ENCODE data around the gene SARDH. TPM values are rescaled to one million over a fixed set of nuclear protein-coding genes. Genes with fewer than 3 reads are reported as not detected.
A peak's percentile ranks its signal among the peaks of the same experiment; 100 is the strongest.

Gene SARDH
- total RNA-seq, 4 donors from 2014 or later, result 0.26 to 0.57 TPM; not detected in 2

DNA sequence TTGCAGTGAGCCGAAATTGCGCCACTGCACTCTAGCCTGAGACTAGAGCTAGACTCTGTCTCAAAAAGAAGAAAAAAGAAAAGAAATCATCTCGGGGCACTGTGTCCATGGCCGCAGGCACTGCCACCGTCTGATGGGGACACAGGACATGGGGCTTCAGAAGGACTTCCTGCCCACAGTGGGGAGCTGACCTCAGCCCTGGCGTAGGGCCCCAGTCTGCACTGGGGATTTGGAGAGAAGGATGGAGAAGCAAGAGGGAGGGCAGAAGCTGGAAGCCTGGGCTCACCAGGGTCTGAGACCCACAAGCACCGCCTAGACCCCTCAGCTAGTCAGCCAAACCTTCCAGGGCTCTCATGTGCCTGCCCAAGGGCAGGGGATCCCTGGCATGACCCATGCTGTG, 4.1 kb upstream of the SARDH start:
- WGBS, 2 donors, result 77 to 82% methylated on average over 6 to 7 of the region's 7 CpGs
- TF ChIP-seq POLR2A (IDR thresholded peaks at IDR 0.05), result no peak
- TF ChIP-seq, protein P1, sequence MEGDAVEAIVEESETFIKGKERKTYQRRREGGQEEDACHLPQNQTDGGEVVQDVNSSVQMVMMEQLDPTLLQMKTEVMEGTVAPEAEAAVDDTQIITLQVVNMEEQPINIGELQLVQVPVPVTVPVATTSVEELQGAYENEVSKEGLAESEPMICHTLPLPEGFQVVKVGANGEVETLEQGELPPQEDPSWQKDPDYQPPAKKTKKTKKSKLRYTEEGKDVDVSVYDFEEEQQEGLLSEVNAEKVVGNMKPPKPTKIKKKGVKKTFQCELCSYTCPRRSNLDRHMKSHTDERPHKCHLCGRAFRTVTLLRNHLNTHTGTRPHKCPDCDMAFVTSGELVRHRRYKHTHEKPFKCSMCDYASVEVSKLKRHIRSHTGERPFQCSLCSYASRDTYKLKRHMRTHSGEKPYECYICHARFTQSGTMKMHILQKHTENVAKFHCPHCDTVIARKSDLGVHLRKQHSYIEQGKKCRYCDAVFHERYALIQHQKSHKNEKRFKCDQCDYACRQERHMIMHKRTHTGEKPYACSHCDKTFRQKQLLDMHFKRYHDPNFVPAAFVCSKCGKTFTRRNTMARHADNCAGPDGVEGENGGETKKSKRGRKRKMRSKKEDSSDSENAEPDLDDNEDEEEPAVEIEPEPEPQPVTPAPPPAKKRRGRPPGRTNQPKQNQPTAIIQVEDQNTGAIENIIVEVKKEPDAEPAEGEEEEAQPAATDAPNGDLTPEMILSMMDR (IDR thresholded peaks at IDR 0.05), result no peak
- intact Hi-C loops (cut with DNase I), result no loop called here

DNA sequence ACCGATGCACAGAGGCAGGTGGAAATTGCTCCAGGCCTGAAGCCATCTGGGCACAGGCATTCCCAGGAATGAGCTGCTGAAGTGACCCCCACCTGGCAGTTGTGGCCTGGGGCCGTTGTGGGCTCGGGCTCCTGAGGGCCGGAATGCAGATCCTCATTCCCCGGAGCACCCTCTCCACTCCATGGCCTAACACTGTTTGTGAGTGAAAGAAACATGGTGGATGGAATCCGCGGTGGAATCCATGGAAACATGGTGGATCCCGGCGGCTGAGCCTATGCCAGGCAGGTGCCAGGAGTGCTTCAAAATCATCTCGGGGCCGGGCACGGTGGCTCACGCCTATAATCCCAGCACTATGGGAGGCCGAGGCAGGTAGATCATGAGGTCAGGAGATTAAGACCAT, 3.6 kb upstream of the SARDH start:
- DNase-seq, result no peak
- 93 to 95% methylated on average over 4 to 13 of the region's 14 CpGs for WGBS, 2 donors
- no peaks in the 10 kb centered on the region for H3K36me3 ChIP-seq
- TF ChIP-seq POLR2A (IDR thresholded peaks at IDR 0.05), result no peak
- TF ChIP-seq, protein P1 (IDR thresholded peaks at IDR 0.05), result no peak
- peaks cover 0 to 24% (median 0%) of the 10 kb centered on the region in 4 donors for H3K27me3 ChIP-seq
- no peaks in the 10 kb centered on the region for H3K9me3 ChIP-seq
- intact Hi-C loops (cut with DNase I), result no loop called here
- H3K27ac ChIP-seq, result no peak overlapping the region
- H3K4me1 ChIP-seq, result peaks cover 7 to 16% (median 9%) of the 10 kb centered on the region in 3 donors
- H3K4me3 ChIP-seq, result no peak overlapping the region

More for the DNA sequence above, 4.1 kb upstream of the SARDH start:
- Histone ChIP-seq H3K4me1 (peaks cover 7 to 16% (median 9%) of the 10 kb centered on the region in 3 donors), H3K4me3 (no peak overlapping the region), H3K27me3 (peaks cover 0 to 27% (median 0%) of the 10 kb centered on the region in 4 donors), H3K27ac (no peak overlapping the region), H3K36me3 (no peaks in the 10 kb centered on the region), H3K9me3 (no peaks in the 10 kb centered on the region)
- no peak for DNase-seq

DNA sequence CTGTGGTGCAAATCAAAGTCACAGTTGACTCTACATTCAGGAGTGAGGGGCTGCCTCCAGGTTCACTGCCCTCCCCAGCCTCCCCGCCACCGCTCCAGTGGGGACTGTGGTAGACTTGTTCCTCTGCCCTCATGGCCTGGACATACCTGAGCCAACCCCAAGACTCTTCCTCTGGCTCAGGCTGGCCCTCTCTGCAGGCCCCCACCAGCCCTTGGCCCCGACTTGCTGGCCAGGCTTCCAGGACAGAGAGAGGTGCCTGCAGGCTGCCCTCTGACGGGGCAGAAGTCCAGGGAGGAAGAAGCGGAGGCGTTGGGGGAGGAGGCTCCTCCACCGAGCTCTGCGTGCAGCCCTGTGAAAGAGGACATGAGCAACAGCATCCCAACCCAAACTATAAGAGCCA, 2.8 kb upstream of the SARDH start:
- DNase-seq, result no peak
- Histone ChIP-seq H3K4me1 (peaks cover 7 to 16% (median 9%) of the 10 kb centered on the region in 3 donors), H3K27ac (no peak overlapping the region), H3K9me3 (no peaks in the 10 kb centered on the region), H3K36me3 (no peaks in the 10 kb centered on the region), H3K27me3 (peaks cover 0 to 24% (median 0%) of the 10 kb centered on the region in 4 donors), H3K4me3 (no peak overlapping the region)
- TF ChIP-seq, protein P1 (IDR thresholded peaks at IDR 0.05), result no peak
- TF ChIP-seq POLR2A (IDR thresholded peaks at IDR 0.05), result no peak
- intact Hi-C loops (cut with DNase I), result no loop called here
- WGBS, 2 donors, result 100% methylated on average over 2 of the region's 8 CpGs; no CpG with 5 or more reads in 1 of the 2 donors

DNA sequence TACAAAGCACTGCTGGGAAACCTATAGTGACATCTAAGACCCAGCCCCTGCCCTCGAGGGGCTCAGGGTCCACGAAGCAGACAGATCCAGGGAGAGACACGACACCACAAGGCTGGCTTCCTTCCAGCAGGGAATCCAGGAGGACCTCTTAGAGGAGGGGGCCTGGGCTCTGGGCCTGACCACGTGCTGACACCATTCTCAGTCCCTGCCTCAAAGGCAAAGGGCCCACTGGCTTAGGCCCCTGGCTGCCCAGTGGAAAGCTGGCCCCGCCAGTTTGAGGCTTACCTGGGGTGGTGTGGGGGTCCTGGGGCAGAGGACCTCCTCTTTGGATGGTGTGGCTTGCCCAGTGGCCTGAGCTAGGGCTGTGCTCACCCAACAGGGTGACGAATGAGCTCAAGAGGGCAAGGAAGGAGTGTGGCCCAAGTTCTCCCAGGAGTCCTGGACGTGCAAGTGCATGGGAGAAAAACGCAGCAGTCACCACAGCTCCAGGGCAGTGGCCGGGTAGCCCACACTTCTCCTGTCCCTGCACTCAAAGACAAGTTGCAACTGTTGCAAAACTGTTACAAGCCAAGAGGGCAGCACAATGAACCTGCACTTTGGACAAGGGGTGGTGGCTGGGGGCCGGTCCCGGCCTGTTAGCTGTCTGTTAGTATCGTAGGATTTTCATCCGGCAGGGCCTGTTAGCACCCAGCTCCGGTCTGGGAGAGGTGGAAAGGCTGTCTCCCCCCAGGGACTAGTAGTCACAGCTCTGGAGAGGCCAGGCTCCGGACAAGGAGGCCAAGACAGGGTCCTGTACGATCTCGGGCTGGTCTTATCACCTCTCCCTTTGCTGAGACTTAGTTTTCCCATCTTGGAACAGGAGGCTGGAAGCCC, 1.5 kb upstream of the SARDH start:
- H3K4me1 ChIP-seq, result peaks cover 7 to 16% (median 9%) of the 10 kb centered on the region in 3 donors
- intact Hi-C loops (cut with DNase I), result loop anchor here (10.0 kb wide), 1 partner anchor 205 kb away; the partner anchor contains the start of gene ADAMTSL2
- DNase-seq, result no peak
- TF ChIP-seq POLR2A (IDR thresholded peaks at IDR 0.05), result no peak
- TF ChIP-seq, protein P1 (IDR thresholded peaks at IDR 0.05), result no peak
- H3K27ac ChIP-seq, result no peak overlapping the region
- no peak overlapping the region for H3K4me3 ChIP-seq
- H3K9me3 ChIP-seq, result no peaks in the 10 kb centered on the region
- no peaks in the 10 kb centered on the region for H3K36me3 ChIP-seq
- H3K27me3 ChIP-seq, result peaks cover 0 to 28% (median 0%) of the 10 kb centered on the region in 4 donors
- 81 to 86% methylated on average over 8 to 9 of the region's 17 CpGs for WGBS, 2 donors

DNA sequence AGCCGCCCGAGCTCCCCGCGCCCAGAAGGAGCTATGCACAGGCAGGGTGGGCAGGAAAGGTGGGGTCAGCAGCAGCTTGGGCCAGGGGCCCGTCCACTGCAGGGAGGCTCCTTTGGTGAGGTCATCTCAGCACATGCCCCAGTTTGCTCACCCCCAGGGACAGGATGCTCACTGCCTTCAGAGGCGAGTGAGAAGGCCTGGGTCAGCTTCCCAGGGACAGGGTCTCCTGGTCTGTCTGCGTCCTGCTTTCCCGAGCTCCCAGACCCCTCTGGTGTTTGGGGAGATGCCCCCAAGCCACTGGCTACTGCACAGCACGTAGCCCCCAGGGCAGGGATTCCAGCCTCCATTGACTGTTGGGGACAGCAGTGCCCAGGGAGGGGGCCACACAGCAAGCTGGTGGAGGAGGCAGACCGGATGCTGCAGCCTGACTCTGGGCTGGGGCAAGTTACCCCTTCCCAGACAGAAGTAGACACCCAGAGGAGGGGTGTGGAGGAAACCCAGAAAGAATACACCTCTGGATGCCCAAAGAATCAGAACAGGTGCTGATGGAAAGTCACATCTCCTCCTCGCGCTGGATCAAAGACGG, 581 bp upstream of the SARDH start:
- TF ChIP-seq, protein P1 (IDR thresholded peaks at IDR 0.05), result no peak
- TF ChIP-seq POLR2A (IDR thresholded peaks at IDR 0.05), result no peak
- 71 to 87% methylated on average over 4 of the region's 13 CpGs for WGBS, 2 donors
- H3K27ac ChIP-seq, result no peak overlapping the region
- no peaks in the 10 kb centered on the region for H3K9me3 ChIP-seq
- no peaks in the 10 kb centered on the region for H3K36me3 ChIP-seq
- H3K4me3 ChIP-seq, result peak overlapping the region in 3 of 4 donors; percentile 30 to 63 (median 38)
- no peak for DNase-seq
- H3K27me3 ChIP-seq, result peaks cover 0 to 28% (median 0%) of the 10 kb centered on the region in 4 donors
- peaks cover 7 to 16% (median 9%) of the 10 kb centered on the region in 3 donors for H3K4me1 ChIP-seq
- intact Hi-C loops (cut with DNase I), result loop anchor here (10.0 kb wide), 1 partner anchor 204 kb away; the partner anchor contains the start of gene ADAMTSL2

All from esophagus squamous epithelium (tissue), 5 donors.